SU-DHL-6 (cell line): ENCODE measurements around the gene CDH23.

Source experiments
- CTCF ChIP-seq: fragments of 200-600 bp; sonication (generic); IDR thresholded peaks from one replicate; pipeline ENCODE4 v1.5.1; 2017; ENCODE audit warnings: antibody characterized with exemption, mild to moderate bottlenecking, low read length, moderate library complexity; ENCODE audit not compliant: insufficient read depth, poor library complexity, severe bottlenecking
- EZH2phosphoT487 ChIP-seq: fragments of 200-600 bp; sonication (generic), shearing (Covaris generic); conservative IDR thresholded peaks from 2 replicates; pipeline ENCODE4 v1.6.1; 2018; ENCODE audit warnings: mild to moderate bottlenecking, antibody characterized with exemption, low read length, moderate library complexity, mixed read lengths

- no peak for TF ChIP-seq CTCF
- no peak for TF ChIP-seq EZH2phosphoT487
Measured at GRCh38 chr10:71799112-71799511, 402.4 kb downstream of the CDH23 start.
